GM12878 (cell line): ENCODE measurements around the gene CYP2J2. TPM values are rescaled to one million over a fixed set of nuclear protein-coding genes. Genes with fewer than 3 reads are reported as not detected.

Experiments used
- ATAC-seq: fragments of 200-7000 bp; cut with Tn5 transposase; 3 replicates; pipeline ENCODE4 v1.9.1; 2020; ENCODE audit warnings: mild to moderate bottlenecking, moderate library complexity
- BruUV-seq: library from RNA; stranded (reverse); fragments of 400-500 nt; replicated peaks from 2 replicates; lab custom pipeline; 2021; lab: Mats Ljungman, UMichigan
- CTCF ChIA-PET: fragments of 300-600 bp; sonication (Branson Sonifier 250); formaldehyde crosslinking; extraction: SDS; loops from one replicate; lab custom pipeline; 2021; ENCODE audit warnings: inconsistent platforms; lab: Yijun Ruan, JAX
- POLR2A ChIA-PET: fragments of 350-600 bp; formaldehyde crosslinking; extraction: SDS; loops from one replicate; lab custom pipeline; 2021; ENCODE audit warnings: inconsistent platforms; lab: Charles Lee
- RAD21 ChIA-PET: fragments of 300-600 bp; sonication (Branson Sonifier 250); formaldehyde crosslinking; loops from one replicate; lab custom pipeline; 2023; ENCODE audit warnings: antibody characterized with exemption; ENCODE audit not compliant: unreplicated experiment; lab: Charles Lee
- SMC1A ChIA-PET: fragments of 300-600 bp; sonication (Branson Sonifier 250); formaldehyde crosslinking; loops from one replicate; lab custom pipeline; 2023; ENCODE audit not compliant: unreplicated experiment, uncharacterized antibody; lab: Charles Lee
- DNase-seq: peaks from one replicate; pipeline ENCODE4 v3.0.0-alpha.2; 2011; ENCODE audit warnings: low read depth, low spot score
- FAIRE-seq: peaks from 3 replicates; lab custom pipeline; 2011; peaks lifted over from hg19 to GRCh38; lab: Jason Lieb, UNC
- H2AFZ ChIP-seq: 2 replicates; pipeline ENCODE4 v1.6.0; 2011; ENCODE audit warnings: low read depth, low read length, control low read depth; ENCODE audit not compliant: control insufficient read depth
- H3K27ac ChIP-seq: 2 replicates; pipeline ENCODE4 v1.5.1; 2011; ENCODE audit warnings: control low read depth; ENCODE audit not compliant: control insufficient read depth, insufficient read depth
- H3K27me3 ChIP-seq, 2 experiments: replicated peaks in 1 of 2; 2 replicates each; pipeline versions ENCODE4 v1.6.0 to v1.6.1; 2011; ENCODE audit warnings: low read length in 1 of 2; ENCODE audit not compliant: control insufficient read depth in 2 of 2, insufficient read depth in 2 of 2
- H3K36me3 ChIP-seq, 2 experiments: 2 replicates each; pipeline ENCODE4 v1.5.1; 2011; ENCODE audit warnings: low read length in 1 of 2; ENCODE audit not compliant: control insufficient read depth in 2 of 2, insufficient read depth in 2 of 2
- H3K4me1 ChIP-seq: 2 replicates; pipeline ENCODE4 v1.6.1; 2011; ENCODE audit warnings: mild to moderate bottlenecking, low read length, moderate library complexity, mixed read lengths; ENCODE audit not compliant: control insufficient read depth, insufficient read depth
- H3K4me2 ChIP-seq: 2 replicates; pipeline ENCODE4 v1.6.0; 2011; ENCODE audit warnings: control low read depth; ENCODE audit not compliant: control insufficient read depth, insufficient read depth
- H3K4me3 ChIP-seq: fragments of 200-600 bp; sonication (generic); 2 replicates; pipeline ENCODE4 v1.5.1; 2016
- H3K79me2 ChIP-seq: 2 replicates; pipeline ENCODE4 v1.6.0; 2011; ENCODE audit warnings: low read length; ENCODE audit not compliant: control insufficient read depth, insufficient read depth
- H3K9ac ChIP-seq: 2 replicates; pipeline ENCODE4 v1.8.0; 2011; ENCODE audit warnings: low read length, control low read depth, mixed read lengths; ENCODE audit not compliant: control insufficient read depth, insufficient read depth
- H3K9me3 ChIP-seq: replicated peaks from 3 replicates; pipeline ENCODE4 v1.5.1; 2011; ENCODE audit warnings: mild to moderate bottlenecking, low read length; ENCODE audit not compliant: control insufficient read depth, insufficient read depth
- H4K20me1 ChIP-seq: 2 replicates; pipeline ENCODE4 v1.6.0; 2011; ENCODE audit not compliant: control insufficient read depth, insufficient read depth
- BACH1 ChIP-seq: fragments of 450-650 bp; IDR thresholded peaks from 2 replicates; pipeline ENCODE4 v1.6.1; 2017; ENCODE audit warnings: mild to moderate bottlenecking, borderline replicate concordance
- BCLAF1 ChIP-seq: fragments of 450-650 bp; IDR thresholded peaks from 2 replicates; pipeline ENCODE4 v1.6.1; 2017; ENCODE audit warnings: antibody characterized with exemption, mild to moderate bottlenecking, moderate library complexity
- CBX5 ChIP-seq: sonication (generic); IDR thresholded peaks from 2 replicates; pipeline ENCODE4 v1.6.1; 2016; ENCODE audit warnings: low read depth, moderate library complexity, mild to moderate bottlenecking, inconsistent platforms
- KDM1A ChIP-seq: fragments of 200-600 bp; sonication (generic); IDR thresholded peaks from 2 replicates; pipeline ENCODE4 v1.6.1; 2016; ENCODE audit warnings: borderline replicate concordance
- PAX8 ChIP-seq: fragments of 450-650 bp; IDR thresholded peaks from 2 replicates; pipeline ENCODE4 v1.6.1; 2017; ENCODE audit warnings: mild to moderate bottlenecking, moderate library complexity
- WGBS: methylation state at CpG from one replicate; pipeline ENCODE4 v1.1.6; 2016; ENCODE audit warnings: low lambda C conversion rate; ENCODE audit not compliant: insufficient replicate concordance, insufficient coverage; ENCODE audit errors: missing lambda C conversion rate; 5-methylcytosine and 5-hydroxymethylcytosine counted together
- in situ Hi-C: fragments of 300-500 bp; cut with MboI; formaldehyde crosslinking; loops from 9 replicates; pipeline ENCODE4 v1.14.3; 2018; ENCODE audit warnings: mixed read lengths
- intact Hi-C: fragments of 100-400 bp; cut with micrococcal nuclease; formaldehyde crosslinking; loops from one replicate; pipeline ENCODE4 v1.14.2; 2022; ENCODE audit not compliant: unreplicated experiment
- polyA plus RNA-seq, 11 experiments: library from polyadenylated mRNA; depleted of rRNA in 4 of 11; unstranded in 6 of 11; stranded (reverse) in 5 of 11; fragments of >200 nt; fragmentation: Nextera tagmentation in 4 of 11; fragmentation: Illumina TruSeq in 1 of 11; extraction: Ambion mirVana in 4 of 11; extraction: Trizol in 1 of 11; gene quantifications; 1 replicate in 1 of 11; 2 replicates in 10 of 11; pipeline versions ENCODE4 v1.2.1 to v1.2.3, GENCODE V29; 2011 to 2016; ENCODE audit warnings: inconsistent platforms in 2 of 11, missing spikeins in 2 of 11, low read depth in 1 of 11
- total RNA-seq, 4 experiments: library from RNA; depleted of rRNA in 3 of 4; stranded (reverse); fragments of >200 nt in 3 of 4; fragmentation: Illumina TruSeq in 1 of 4; extraction: Trizol in 1 of 4; gene quantifications; 2 replicates each; pipeline versions ENCODE4 v1.2.1 to v1.2.3, GENCODE V29; 2013 to 2021

The CYP2J2 gene
- total and polyA plus RNA-seq, 10 of the 15 experiments (the other 5 are each of a cell fraction or from before 2014, with no cell fraction given) = 0.06 to 0.34 (median 0.10) TPM; not detected in 3

GRCh38 chr1:59879996-59880505, 46.5 kb downstream of the CYP2J2 start:
- Histone ChIP-seq H2AFZ (no peak overlapping the region), H3K4me2 (no peak overlapping the region), H3K27me3 (no peaks in the 10 kb centered on the region), H3K27ac (no peak overlapping the region), H3K4me3 (no peak overlapping the region), H3K36me3 (no peaks in the 10 kb centered on the region), H4K20me1 (no peaks in the 10 kb centered on the region), H3K9me3 (no peaks in the 10 kb centered on the region; the same call in 1 of the 3 replicates), H3K4me1 (no peaks in the 10 kb centered on the region), H3K9ac (no peak overlapping the region), H3K79me2 (no peaks in the 10 kb centered on the region)
- ChIA-PET CTCF (interaction anchor here (1.0 to 4.6 kb wide), 7 partner anchors 14 to 93 kb away, joined by 3 to 94 read pairs (median 4); no protein-coding TSS in a partner anchor), POLR2A (interaction anchor here (1.9 kb wide), 1 partner anchor 68 kb away, joined by 4 read pairs; no protein-coding TSS in a partner anchor), RAD21 (interaction anchor here (1.0 to 6.3 kb wide), 2 partner anchors 67 to 70 kb away, joined by 3 to 54 read pairs; no protein-coding TSS in a partner anchor), SMC1A (interaction anchor here (1.0 to 4.8 kb wide), 3 partner anchors 66 to 71 kb away, joined by 3 to 62 read pairs (median 4); no protein-coding TSS in a partner anchor)
- intact Hi-C loops (loop anchor here (1.0 kb wide), 1 partner anchor 67 kb away; no protein-coding TSS in a partner anchor), in situ Hi-C loops (no loop called here)
- DNase-seq = no peak
- no peak; the same call in 2 of the 3 replicates for ATAC-seq
- BruUV-seq = no TSS peak
- 13% methylated on average over 3 of the region's 3 CpGs for whole genome bisulfite sequencing
- TF ChIP-seq BACH1 (no peak), CBX5 (no peak), KDM1A (no peak), PAX8 (no peak), BCLAF1 (no peak)
- no peak for FAIRE-seq
